GM12864 (cell line): ENCODE measurements around the gene METTL3.

ENCODE experiments used
- DNase-seq: peaks from one replicate; pipeline ENCODE4 v3.0.0-alpha.2; 2011; ENCODE audit warnings: low read depth
- H3K4me3 ChIP-seq: 2 replicates; pipeline ENCODE4 v1.5.1; 2011; ENCODE audit warnings: mild to moderate bottlenecking, low read depth, low read length, control low read depth
- TF ChIP-seq, protein P1 (sequence below): IDR thresholded peaks from 2 replicates; pipeline ENCODE4 v1.5.1; 2011; ENCODE audit warnings: low read depth, mild to moderate bottlenecking, moderate library complexity, low read length, control low read depth, inconsistent platforms; ENCODE audit errors: missing control alignments

The METTL3 gene

GRCh38 chr14:21476523-21476924, 34.6 kb downstream of the METTL3 start:
- TF ChIP-seq, protein P1, sequence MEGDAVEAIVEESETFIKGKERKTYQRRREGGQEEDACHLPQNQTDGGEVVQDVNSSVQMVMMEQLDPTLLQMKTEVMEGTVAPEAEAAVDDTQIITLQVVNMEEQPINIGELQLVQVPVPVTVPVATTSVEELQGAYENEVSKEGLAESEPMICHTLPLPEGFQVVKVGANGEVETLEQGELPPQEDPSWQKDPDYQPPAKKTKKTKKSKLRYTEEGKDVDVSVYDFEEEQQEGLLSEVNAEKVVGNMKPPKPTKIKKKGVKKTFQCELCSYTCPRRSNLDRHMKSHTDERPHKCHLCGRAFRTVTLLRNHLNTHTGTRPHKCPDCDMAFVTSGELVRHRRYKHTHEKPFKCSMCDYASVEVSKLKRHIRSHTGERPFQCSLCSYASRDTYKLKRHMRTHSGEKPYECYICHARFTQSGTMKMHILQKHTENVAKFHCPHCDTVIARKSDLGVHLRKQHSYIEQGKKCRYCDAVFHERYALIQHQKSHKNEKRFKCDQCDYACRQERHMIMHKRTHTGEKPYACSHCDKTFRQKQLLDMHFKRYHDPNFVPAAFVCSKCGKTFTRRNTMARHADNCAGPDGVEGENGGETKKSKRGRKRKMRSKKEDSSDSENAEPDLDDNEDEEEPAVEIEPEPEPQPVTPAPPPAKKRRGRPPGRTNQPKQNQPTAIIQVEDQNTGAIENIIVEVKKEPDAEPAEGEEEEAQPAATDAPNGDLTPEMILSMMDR: no peak
- peak overlapping the region; percentile 91 for H3K4me3 ChIP-seq
- no peak for DNase-seq

GRCh38 chr14:21475767-21476522, 35.2 kb downstream of the METTL3 start:
- peak overlapping the region; percentile 91 for H3K4me3 ChIP-seq
- no peak for DNase-seq
- TF ChIP-seq, protein P1: no peak

GRCh38 chr14:21467616-21468015, 43.5 kb downstream of the METTL3 start:
- no peak for DNase-seq
- no peak overlapping the region for H3K4me3 ChIP-seq
- TF ChIP-seq, protein P1: no peak

DNA sequence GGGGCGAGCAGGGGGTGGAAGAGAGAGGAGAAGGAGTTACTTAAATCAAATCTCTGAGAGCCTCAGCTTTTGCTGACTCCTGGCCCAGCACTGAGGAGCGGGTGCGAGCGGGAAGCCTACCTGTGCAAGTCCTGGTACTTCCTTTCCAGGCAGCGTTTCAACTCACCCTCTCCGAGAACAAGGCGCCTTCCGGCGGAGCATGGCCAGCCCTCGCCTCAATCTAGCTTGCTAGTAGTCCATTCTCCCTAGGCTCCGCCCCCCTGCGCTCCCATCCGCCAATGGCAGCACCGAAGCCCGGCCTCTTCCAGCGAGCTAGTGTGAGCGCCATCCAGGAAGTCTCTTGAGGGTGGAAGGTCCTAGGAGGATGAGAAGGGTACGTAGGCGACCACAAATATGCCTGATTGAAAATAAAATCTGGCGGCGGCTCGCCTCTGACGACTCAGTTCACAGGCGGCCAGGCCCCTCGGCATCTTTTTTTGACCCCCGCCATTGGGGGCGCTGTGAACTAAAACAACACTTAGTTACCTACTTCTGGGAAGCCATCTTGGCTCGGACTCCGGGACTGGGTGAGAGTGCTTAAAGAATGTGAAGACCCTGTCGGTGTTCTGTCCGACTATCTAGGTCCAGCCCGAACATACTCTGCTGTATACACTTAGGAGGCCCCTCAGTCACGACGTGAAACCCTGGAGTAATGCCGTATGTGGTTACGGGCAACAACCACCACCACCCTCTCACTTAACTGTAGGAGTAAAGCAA, 55.0 kb downstream of the METTL3 start, which contains the start of gene CHD8:
Gene CHD8, minus strand, starts transcription at position 212 of the 756 bp plus-strand sequence. CDS start 24,480 bp downstream, outside the sequence.
- TF ChIP-seq, protein P1: peak; percentile 62
- DNase-seq: peak; percentile 100
- peak within 1 kb of the TSS; percentile 98 for H3K4me3 ChIP-seq

DNA sequence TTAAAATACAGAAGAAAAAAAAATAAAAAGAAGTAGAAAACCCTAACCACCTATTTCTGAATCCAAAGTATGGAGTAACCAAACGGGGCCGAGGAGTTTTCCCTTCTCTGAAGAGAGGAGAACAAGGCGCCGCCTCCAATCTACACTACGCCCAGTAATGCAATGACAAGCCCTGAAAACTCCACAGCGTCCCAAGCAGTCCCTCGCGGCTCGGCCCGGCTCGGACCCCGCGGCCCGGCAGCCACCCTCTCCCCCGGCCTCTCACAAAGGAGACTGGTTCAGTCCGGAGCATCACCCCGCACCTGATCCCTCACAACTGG, 55.6 kb downstream of the METTL3 start:
- DNase-seq: no peak
- TF ChIP-seq, protein P1: no peak
- peak overlapping the region; percentile 98 for H3K4me3 ChIP-seq

- H3K4me3 ChIP-seq: peak overlapping the region; percentile 98
- TF ChIP-seq, protein P1: no peak
- no peak for DNase-seq
These were observed 56.1 kb downstream of the METTL3 start for GRCh38 chr14:21454843-21455544.
